ENCODE measurements around the gene SORCS2.

The SORCS2 gene

GRCh38 chr4:7668826-7669225, 476.5 kb downstream of the SORCS2 start:
- no peak for DNase-seq (ENCODE audit: low read depth)
- TF ChIP-seq, protein P1, sequence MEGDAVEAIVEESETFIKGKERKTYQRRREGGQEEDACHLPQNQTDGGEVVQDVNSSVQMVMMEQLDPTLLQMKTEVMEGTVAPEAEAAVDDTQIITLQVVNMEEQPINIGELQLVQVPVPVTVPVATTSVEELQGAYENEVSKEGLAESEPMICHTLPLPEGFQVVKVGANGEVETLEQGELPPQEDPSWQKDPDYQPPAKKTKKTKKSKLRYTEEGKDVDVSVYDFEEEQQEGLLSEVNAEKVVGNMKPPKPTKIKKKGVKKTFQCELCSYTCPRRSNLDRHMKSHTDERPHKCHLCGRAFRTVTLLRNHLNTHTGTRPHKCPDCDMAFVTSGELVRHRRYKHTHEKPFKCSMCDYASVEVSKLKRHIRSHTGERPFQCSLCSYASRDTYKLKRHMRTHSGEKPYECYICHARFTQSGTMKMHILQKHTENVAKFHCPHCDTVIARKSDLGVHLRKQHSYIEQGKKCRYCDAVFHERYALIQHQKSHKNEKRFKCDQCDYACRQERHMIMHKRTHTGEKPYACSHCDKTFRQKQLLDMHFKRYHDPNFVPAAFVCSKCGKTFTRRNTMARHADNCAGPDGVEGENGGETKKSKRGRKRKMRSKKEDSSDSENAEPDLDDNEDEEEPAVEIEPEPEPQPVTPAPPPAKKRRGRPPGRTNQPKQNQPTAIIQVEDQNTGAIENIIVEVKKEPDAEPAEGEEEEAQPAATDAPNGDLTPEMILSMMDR (IDR thresholded peaks at IDR 0.05; ENCODE audit: control insufficient read depth, insufficient read depth, low read depth, low read length, missing control alignments): no peak
- H3K4me3 ChIP-seq (ENCODE audit: control insufficient read depth, low read depth, low read length): no peak overlapping the region

GRCh38 chr4:7672601-7673000, 480.3 kb downstream of the SORCS2 start:
- TF ChIP-seq, protein P1 (IDR thresholded peaks at IDR 0.05; ENCODE audit: control insufficient read depth, insufficient read depth, low read depth, low read length, missing control alignments): no peak
- DNase-seq (ENCODE audit: low read depth): no peak
- H3K4me3 ChIP-seq (ENCODE audit: control insufficient read depth, low read depth, low read length): no peak overlapping the region

GRCh38 chr4:7673121-7673520, 480.8 kb downstream of the SORCS2 start:
- TF ChIP-seq, protein P1 (IDR thresholded peaks at IDR 0.05; ENCODE audit: control insufficient read depth, insufficient read depth, low read depth, low read length, missing control alignments): no peak
- H3K4me3 ChIP-seq (ENCODE audit: control insufficient read depth, low read depth, low read length): no peak overlapping the region
- no peak for DNase-seq (ENCODE audit: low read depth)

GRCh38 chr4:7674706-7675105, 482.4 kb downstream of the SORCS2 start:
- DNase-seq (ENCODE audit: low read depth): no peak
- TF ChIP-seq, protein P1 (IDR thresholded peaks at IDR 0.05; ENCODE audit: control insufficient read depth, insufficient read depth, low read depth, low read length, missing control alignments): no peak
- H3K4me3 ChIP-seq (ENCODE audit: control insufficient read depth, low read depth, low read length): no peak overlapping the region

DNA sequence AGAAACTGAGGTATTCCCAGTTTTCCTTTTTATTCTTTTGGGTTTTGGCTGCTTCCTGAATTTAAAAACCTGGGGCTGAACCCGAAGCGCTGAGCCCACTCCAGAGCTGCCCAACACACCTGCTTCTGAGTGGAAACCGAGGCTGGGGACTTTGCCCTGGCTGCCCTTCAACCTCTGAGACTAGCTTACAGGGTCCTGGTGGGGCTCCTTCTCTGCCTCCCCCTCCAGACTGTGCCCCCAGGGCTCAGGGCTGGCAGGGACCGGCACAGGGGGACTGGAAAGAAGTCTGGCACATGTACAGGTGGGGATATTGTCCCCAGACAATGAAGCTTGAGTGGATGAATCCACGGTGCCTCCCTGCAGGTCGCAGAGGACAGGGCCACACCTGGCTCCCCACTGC, 482.8 kb downstream of the SORCS2 start:
- DNase-seq (ENCODE audit: low read depth): no peak
- TF ChIP-seq, protein P1 (IDR thresholded peaks at IDR 0.05; ENCODE audit: control insufficient read depth, insufficient read depth, low read depth, low read length, missing control alignments): no peak
- H3K4me3 ChIP-seq (ENCODE audit: control insufficient read depth, low read depth, low read length): no peak overlapping the region

DNA sequence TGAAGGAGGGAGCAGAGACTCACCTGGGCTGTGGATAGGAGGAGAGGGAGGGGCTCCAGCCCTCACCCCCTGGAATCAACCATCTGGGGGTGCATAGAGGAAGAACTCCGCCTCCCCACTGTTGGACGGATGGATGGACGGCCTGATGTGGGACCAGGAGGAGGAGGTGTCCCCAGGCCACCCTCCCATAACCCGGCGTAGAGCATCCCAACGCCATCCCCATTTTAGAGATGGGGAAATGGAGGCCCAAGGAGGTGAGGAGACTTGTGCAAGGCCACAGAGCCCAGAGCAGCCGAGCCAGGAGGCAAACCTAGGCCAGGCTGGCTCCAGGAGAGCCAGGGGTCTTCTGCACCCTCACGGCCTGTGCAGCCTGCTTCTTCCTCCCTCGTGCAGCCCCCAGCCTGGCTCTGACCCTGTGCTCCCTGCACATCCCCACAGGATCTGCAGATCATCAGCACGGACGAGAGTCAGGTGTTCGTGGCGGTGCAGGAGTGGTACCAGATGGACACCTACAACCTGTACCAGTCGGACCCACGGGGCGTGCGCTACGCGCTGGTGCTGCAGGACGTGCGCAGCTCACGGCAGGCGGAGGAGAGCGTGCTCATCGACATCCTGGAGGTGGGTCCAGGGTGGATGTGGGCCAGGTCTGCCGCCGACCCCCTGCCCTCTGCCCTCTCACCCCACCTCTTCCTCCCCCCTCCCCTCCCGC, 483.4 kb downstream of the SORCS2 start:
- H3K4me3 ChIP-seq (ENCODE audit: control insufficient read depth, low read depth, low read length): no peak overlapping the region
- TF ChIP-seq, protein P1 (IDR thresholded peaks at IDR 0.05; ENCODE audit: control insufficient read depth, insufficient read depth, low read depth, low read length, missing control alignments): no peak
- DNase-seq (ENCODE audit: low read depth): no peak
